Neuronal stem cell (in vitro differentiated cells): Measurements from ENCODE around the gene SIGLEC9.

Source experiments
- DNase-seq: peaks from one replicate; pipeline ENCODE4 v3.0.0-alpha.2; 2013; ENCODE audit warnings: low spot score
- H2AFZ ChIP-seq: one replicate; pipeline ENCODE4 v1.6.1; 2013; ENCODE audit warnings: mild to moderate bottlenecking, low read length, inconsistent platforms
- H2AK5ac ChIP-seq: 2 replicates; pipeline ENCODE4 v1.6.1; 2013; ENCODE audit warnings: low read depth, mild to moderate bottlenecking, inconsistent platforms, low read length, moderate library complexity, mixed read lengths
- H2BK120ac ChIP-seq: 2 replicates; pipeline ENCODE4 v1.6.1; 2013; ENCODE audit warnings: low read depth, mild to moderate bottlenecking, inconsistent platforms, low read length, moderate library complexity, mixed read lengths
- H2BK12ac ChIP-seq: one replicate; pipeline ENCODE4 v1.6.1; 2013; ENCODE audit warnings: low read length, inconsistent platforms
- H2BK15ac ChIP-seq: 2 replicates; pipeline ENCODE4 v1.6.1; 2013; ENCODE audit warnings: mild to moderate bottlenecking, low read length, inconsistent platforms, mixed read lengths
- H2BK5ac ChIP-seq: one replicate; pipeline ENCODE4 v1.6.1; 2013; ENCODE audit warnings: inconsistent platforms, mild to moderate bottlenecking, low read length, moderate library complexity
- H3K14ac ChIP-seq: one replicate; pipeline ENCODE4 v1.6.1; 2013; ENCODE audit warnings: low read length, inconsistent platforms
- H3K18ac ChIP-seq: 2 replicates; pipeline ENCODE4 v1.6.1; 2013; ENCODE audit warnings: low read length, inconsistent platforms
- H3K23ac ChIP-seq: 2 replicates; pipeline ENCODE4 v1.6.1; 2013; ENCODE audit warnings: low read depth, mild to moderate bottlenecking, mixed read lengths, low read length, inconsistent platforms; ENCODE audit not compliant: poor library complexity
- H3K27ac ChIP-seq: replicated peaks from 3 replicates; pipeline ENCODE4 v1.5.1; 2013; ENCODE audit warnings: low read length, inconsistent platforms
- H3K27me3 ChIP-seq, 3 experiments: 2 replicates each; pipeline ENCODE4 v1.6.1; 2013; ENCODE audit warnings: low read length in 3 of 3, mild to moderate bottlenecking in 2 of 3, inconsistent platforms in 1 of 3, low read depth in 1 of 3, mixed read lengths in 1 of 3, moderate library complexity in 1 of 3; ENCODE audit not compliant: control insufficient read depth in 3 of 3, insufficient read depth in 3 of 3
- H3K36me3 ChIP-seq, 2 donors: replicated peaks in 1 of 2; 2 replicates each; pipeline ENCODE4 v1.6.1; 2013; ENCODE audit warnings: low read length in 2 of 2; ENCODE audit not compliant: control insufficient read depth in 2 of 2, insufficient read depth in 2 of 2
- H3K4ac ChIP-seq: 2 replicates; pipeline ENCODE4 v1.6.1; 2013; ENCODE audit warnings: inconsistent platforms, mild to moderate bottlenecking, low read length, moderate library complexity
- H3K4me1 ChIP-seq, 2 donors: 1 replicate in 1 of 2; 2 replicates in 1 of 2; pipeline ENCODE4 v1.6.1; 2013; ENCODE audit warnings: low read length in 2 of 2, low read depth in 1 of 2; ENCODE audit not compliant: control insufficient read depth in 2 of 2, insufficient read depth in 1 of 2
- H3K4me2 ChIP-seq: one replicate; pipeline ENCODE4 v1.6.1; 2013; ENCODE audit warnings: mild to moderate bottlenecking, low read length, inconsistent platforms; ENCODE audit not compliant: insufficient read depth, poor library complexity, severe bottlenecking
- H3K4me3 ChIP-seq, 2 donors: 2 replicates each; pipeline ENCODE4 v1.5.1; 2013; ENCODE audit warnings: low read length in 2 of 2, mild to moderate bottlenecking in 2 of 2, inconsistent platforms in 1 of 2, moderate library complexity in 1 of 2
- H3K79me1 ChIP-seq: one replicate; pipeline ENCODE4 v1.6.1; 2013; ENCODE audit warnings: low read depth, mild to moderate bottlenecking, inconsistent platforms, low read length, moderate library complexity
- H3K9ac ChIP-seq: one replicate; pipeline ENCODE4 v1.6.1; 2013; ENCODE audit warnings: mild to moderate bottlenecking, low read depth, low read length, inconsistent platforms; ENCODE audit not compliant: poor library complexity
- H3K9me3 ChIP-seq, 2 donors: replicated peaks in 1 of 2; 2 replicates each; pipeline versions ENCODE3 to v1.6.1; 2013; ENCODE audit warnings: low read length in 2 of 2, mild to moderate bottlenecking in 2 of 2, inconsistent platforms in 1 of 2, low read depth in 1 of 2, mixed read lengths in 1 of 2, moderate library complexity in 1 of 2; ENCODE audit not compliant: control insufficient read depth in 2 of 2, insufficient read depth in 1 of 2
- H4K8ac ChIP-seq: one replicate; pipeline ENCODE4 v1.6.1; 2013; ENCODE audit warnings: low read depth, mild to moderate bottlenecking, inconsistent platforms, low read length, moderate library complexity
- H4K91ac ChIP-seq: one replicate; pipeline ENCODE4 v1.6.1; 2013; ENCODE audit warnings: low read length, low read depth, mild to moderate bottlenecking, inconsistent platforms; ENCODE audit not compliant: poor library complexity
- WGBS, 2 donors: extraction: QIAGEN DNeasy Blood & Tissue Kit; methylation state at CpG; one replicate each; pipeline ENCODE4 v1.1.7; 2013; ENCODE audit warnings: missing lambda C conversion rate in 2 of 2, mixed read lengths in 1 of 2; ENCODE audit not compliant: insufficient read length in 2 of 2, insufficient replicate concordance in 1 of 2; ENCODE audit errors: extremely low coverage in 2 of 2; 5-methylcytosine and 5-hydroxymethylcytosine counted together

The SIGLEC9 gene

GRCh38 chr19:51100601-51101000 is 24.1 kb upstream of the SIGLEC9 start:
- Histone ChIP-seq H3K18ac (no peak overlapping the region), H3K79me1 (peaks cover 1% of the 10 kb centered on the region), H2BK5ac (no peak overlapping the region), H3K14ac (no peak overlapping the region), H4K8ac (no peak overlapping the region), H2AK5ac (no peak overlapping the region), H2AFZ (no peak overlapping the region), H3K9me3 (no peaks in the 10 kb centered on the region), H3K27ac (no peak overlapping the region), H3K23ac (no peak overlapping the region), H3K4me3 (no peak overlapping the region), H3K27me3 (no peaks in the 10 kb centered on the region), H2BK15ac (no peak overlapping the region), H3K4me1 (no peaks in the 10 kb centered on the region), H2BK120ac (no peak overlapping the region), H2BK12ac (no peak overlapping the region), H3K4me2 (no peak overlapping the region), H4K91ac (no peak overlapping the region), H3K36me3 (peaks cover 6 to 52% of the 10 kb centered on the region in 2 donors), H3K4ac (no peak overlapping the region), H3K9ac (no peak overlapping the region)
- WGBS, 2 donors = no CpG with 5 or more reads among the region's 3 CpGs
- DNase-seq = no peak

GRCh38 chr19:51101171-51101865 is 23.4 kb upstream of the SIGLEC9 start:
- Histone ChIP-seq H2BK120ac (no peak overlapping the region), H3K4me2 (no peak overlapping the region), H3K27me3 (no peaks in the 10 kb centered on the region), H2BK12ac (no peak overlapping the region), H3K14ac (no peak overlapping the region), H3K18ac (no peak overlapping the region), H3K23ac (no peak overlapping the region), H3K36me3 (peaks cover 6 to 52% of the 10 kb centered on the region in 2 donors), H2BK5ac (no peak overlapping the region), H2BK15ac (no peak overlapping the region), H3K4me3 (no peak overlapping the region), H4K91ac (no peak overlapping the region), H3K27ac (no peak overlapping the region), H3K4ac (no peak overlapping the region), H3K4me1 (no peaks in the 10 kb centered on the region), H3K9ac (no peak overlapping the region), H3K79me1 (peaks cover 1% of the 10 kb centered on the region), H4K8ac (no peak overlapping the region), H3K9me3 (no peaks in the 10 kb centered on the region), H2AK5ac (no peak overlapping the region), H2AFZ (no peak overlapping the region)
- no CpG with 5 or more reads among the region's 5 CpGs for WGBS, 2 donors
- DNase-seq = no peak

- WGBS, 2 donors = no CpG with 5 or more reads among the region's 7 CpGs
- Histone ChIP-seq H2BK120ac (no peak overlapping the region), H3K14ac (no peak overlapping the region), H2BK5ac (no peak overlapping the region), H3K79me1 (peaks cover 1% of the 10 kb centered on the region), H2AK5ac (no peak overlapping the region), H3K23ac (no peak overlapping the region), H2BK15ac (no peak overlapping the region), H4K91ac (no peak overlapping the region), H3K9ac (no peak overlapping the region), H3K9me3 (no peaks in the 10 kb centered on the region), H3K4me2 (no peak overlapping the region), H3K4me3 (no peak overlapping the region), H3K4me1 (peaks cover 0 to 6% of the 10 kb centered on the region in 2 donors), H3K27ac (no peak overlapping the region), H4K8ac (no peak overlapping the region), H3K36me3 (peaks cover 3 to 48% of the 10 kb centered on the region in 2 donors), H3K27me3 (no peaks in the 10 kb centered on the region), H3K18ac (no peak overlapping the region), H2BK12ac (no peak overlapping the region), H2AFZ (no peak overlapping the region), H3K4ac (no peak overlapping the region)
- DNase-seq = no peak
Measured at GRCh38 chr19:51102991-51103390, 21.7 kb upstream of the SIGLEC9 start.

GRCh38 chr19:51103926-51104341 is 20.8 kb upstream of the SIGLEC9 start:
- Histone ChIP-seq H3K14ac (no peak overlapping the region), H3K4ac (no peak overlapping the region), H2AK5ac (no peak overlapping the region), H2BK12ac (no peak overlapping the region), H3K4me2 (no peak overlapping the region), H3K4me1 (peaks cover 0 to 9% of the 10 kb centered on the region in 2 donors), H3K4me3 (no peak overlapping the region), H2BK15ac (no peak overlapping the region), H3K27me3 (no peaks in the 10 kb centered on the region), H3K27ac (no peak overlapping the region), H2BK120ac (no peak overlapping the region), H3K36me3 (peaks cover 3 to 47% of the 10 kb centered on the region in 2 donors), H3K9ac (peak overlapping the region; percentile 39), H2AFZ (no peak overlapping the region), H3K18ac (no peak overlapping the region), H2BK5ac (no peak overlapping the region), H3K79me1 (peaks cover 1% of the 10 kb centered on the region), H3K9me3 (no peaks in the 10 kb centered on the region), H4K91ac (no peak overlapping the region), H4K8ac (no peak overlapping the region), H3K23ac (peak overlapping the region; percentile 14)
- no peak for DNase-seq
- no CpG with 5 or more reads among the region's 49 CpGs for WGBS, 2 donors
